ENCODE data around the gene FHAD1.

DNA sequence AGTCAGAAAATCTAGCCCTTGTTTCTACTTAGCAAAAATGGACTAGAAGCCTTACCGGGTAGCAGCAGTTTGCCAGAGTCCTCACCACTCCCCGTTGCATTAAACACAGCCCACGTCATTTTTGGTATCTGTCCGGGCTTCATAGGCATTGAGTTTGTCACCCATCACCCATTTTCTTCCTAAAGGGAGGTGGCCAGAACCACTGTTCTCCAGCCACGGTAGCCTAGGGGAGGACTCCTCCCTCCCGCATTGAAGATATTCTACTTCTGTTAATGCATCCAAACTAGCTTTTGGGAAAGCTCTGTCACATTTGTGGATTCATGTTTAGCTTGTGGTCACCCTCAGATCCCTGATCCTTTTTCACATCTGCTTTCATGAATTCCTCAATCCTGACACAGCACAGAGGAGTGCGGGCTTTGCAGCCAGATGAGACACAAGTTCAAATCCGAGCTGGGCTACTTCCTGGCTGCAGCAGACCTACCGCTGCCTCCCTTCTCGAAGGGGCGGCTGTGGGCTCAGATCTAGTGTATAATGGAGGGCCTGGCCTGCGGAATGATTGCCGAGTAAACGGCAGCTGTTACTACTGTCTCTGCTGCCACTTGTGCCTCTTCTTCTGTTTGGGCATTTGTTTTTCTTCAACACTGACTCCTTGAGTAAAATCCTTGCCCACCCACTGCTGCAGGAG is 99.5 kb downstream of the FHAD1 start:
- TF ChIP-seq, protein P1, sequence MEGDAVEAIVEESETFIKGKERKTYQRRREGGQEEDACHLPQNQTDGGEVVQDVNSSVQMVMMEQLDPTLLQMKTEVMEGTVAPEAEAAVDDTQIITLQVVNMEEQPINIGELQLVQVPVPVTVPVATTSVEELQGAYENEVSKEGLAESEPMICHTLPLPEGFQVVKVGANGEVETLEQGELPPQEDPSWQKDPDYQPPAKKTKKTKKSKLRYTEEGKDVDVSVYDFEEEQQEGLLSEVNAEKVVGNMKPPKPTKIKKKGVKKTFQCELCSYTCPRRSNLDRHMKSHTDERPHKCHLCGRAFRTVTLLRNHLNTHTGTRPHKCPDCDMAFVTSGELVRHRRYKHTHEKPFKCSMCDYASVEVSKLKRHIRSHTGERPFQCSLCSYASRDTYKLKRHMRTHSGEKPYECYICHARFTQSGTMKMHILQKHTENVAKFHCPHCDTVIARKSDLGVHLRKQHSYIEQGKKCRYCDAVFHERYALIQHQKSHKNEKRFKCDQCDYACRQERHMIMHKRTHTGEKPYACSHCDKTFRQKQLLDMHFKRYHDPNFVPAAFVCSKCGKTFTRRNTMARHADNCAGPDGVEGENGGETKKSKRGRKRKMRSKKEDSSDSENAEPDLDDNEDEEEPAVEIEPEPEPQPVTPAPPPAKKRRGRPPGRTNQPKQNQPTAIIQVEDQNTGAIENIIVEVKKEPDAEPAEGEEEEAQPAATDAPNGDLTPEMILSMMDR (IDR thresholded peaks at IDR 0.05; ENCODE audit: low read length): no peak
- TF ChIP-seq EZH2 (IDR thresholded peaks at IDR 0.05; ENCODE audit: borderline replicate concordance, low read length): no peak

Data from OCI-LY1 (cell line).